ENCODE data around the gene KRTAP12-3. TPM values are rescaled to one million over a fixed set of nuclear protein-coding genes. Genes with fewer than 3 reads are reported as not detected.
"Not testable (repeated sequence)": the region's sequence is repeated elsewhere in the genome, so short reads cannot be mapped to it uniquely, and the experiment has no call there.

KRTAP12-3 gene
- total and polyA plus RNA-seq, 10 donors, result not detected

- no peaks in the 10 kb centered on the region for H3K36me3 ChIP-seq
- no peak within 1 kb of the TSS for H3K4me3 ChIP-seq
- TF ChIP-seq CTCF (IDR thresholded peaks at IDR 0.05 in 8 of 11, conservative IDR thresholded peaks at IDR 0.05 in 3 of 11), result no peak
- no peak for TF ChIP-seq POLR2A (IDR thresholded peaks at IDR 0.05)
- TF ChIP-seq POLR2AphosphoS5 (IDR thresholded peaks at IDR 0.05), result no peak
- 48 to 74% (median 67%) methylated on average over 12 to 21 of the region's 21 CpGs for WGBS, 5 donors
- DNase-seq, result no peak
- H3K4me1 ChIP-seq, result no peaks in the 10 kb centered on the region
- no peak within 1 kb of the TSS for H3K27ac ChIP-seq
- intact Hi-C loops (cut with DNase I; ENCODE audit: low total_unique reads), result no loop called here
- peaks cover 2 to 35% (median 22%) of the 10 kb centered on the region in 8 donors for H3K9me3 ChIP-seq
- H3K27me3 ChIP-seq (replicated peaks in 1 of 7), result peaks cover 0 to 46% (median 4%) of the 10 kb centered on the region in 7 donors
Observed at GRCh38 chr21:44637018-44637850, 20.5 kb upstream of the KRTAP12-3 start, which contains the start of gene KRTAP10-10. TSS of gene KRTAP10-10 (plus strand) at chr21:44637356. CDS start at chr21:44637418, 62 bp downstream.

- H3K9me3 ChIP-seq, result peaks cover under 1 to 30% (median 18%) of the 10 kb centered on the region in 8 donors
- 72 to 89% (median 77%) methylated on average over 9 to 12 of the region's 12 CpGs for WGBS, 5 donors
- DNase-seq; H3K4me1 ChIP-seq; intact Hi-C loops (cut with DNase I; ENCODE audit: low total_unique reads); H3K27ac ChIP-seq; H3K36me3 ChIP-seq; H3K4me3 ChIP-seq: not testable (repeated sequence)
- peaks cover 0 to 46% (median 4%) of the 10 kb centered on the region in 7 donors for H3K27me3 ChIP-seq (replicated peaks in 1 of 7)
Observed at GRCh38 chr21:44637851-44638348, 19.8 kb upstream of the KRTAP12-3 start.

- 71 to 82% (median 79%) methylated on average over 14 to 21 of the region's 21 CpGs for WGBS, 5 donors
- H3K4me1 ChIP-seq; intact Hi-C loops (cut with DNase I; ENCODE audit: low total_unique reads); H3K36me3 ChIP-seq; H3K27ac ChIP-seq; DNase-seq; H3K4me3 ChIP-seq: not testable (repeated sequence)
- Histone ChIP-seq H3K9me3 (peaks cover 0 to 30% (median 23%) of the 10 kb centered on the region in 8 donors), H3K27me3 (replicated peaks in 1 of 7) (peaks cover 0 to 46% (median 4%) of the 10 kb centered on the region in 7 donors)
Observed at GRCh38 chr21:44638506-44639330, 19.0 kb upstream of the KRTAP12-3 start.

GRCh38 chr21:44639331-44639655 is 18.4 kb upstream of the KRTAP12-3 start:
- peaks cover 0 to 34% (median 29%) of the 10 kb centered on the region in 8 donors for H3K9me3 ChIP-seq
- H3K27ac ChIP-seq, result no peak overlapping the region
- WGBS, 5 donors, result 80 to 91% (median 89%) methylated on average over 12 of the region's 12 CpGs
- TF ChIP-seq POLR2A (IDR thresholded peaks at IDR 0.05) (no peak), POLR2AphosphoS5 (IDR thresholded peaks at IDR 0.05) (no peak)
- no peaks in the 10 kb centered on the region for H3K4me1 ChIP-seq
- H3K27me3 ChIP-seq (replicated peaks in 1 of 7), result peaks cover 0 to 46% (median 4%) of the 10 kb centered on the region in 7 donors
- H3K4me3 ChIP-seq, result no peak overlapping the region
- intact Hi-C loops (cut with DNase I; ENCODE audit: low total_unique reads), result no loop called here
- DNase-seq, result no peak
- no peaks in the 10 kb centered on the region for H3K36me3 ChIP-seq

- Histone ChIP-seq H3K4me3 (no peak overlapping the region), H3K4me1 (no peaks in the 10 kb centered on the region), H3K9me3 (peaks cover 0 to 48% (median 43%) of the 10 kb centered on the region in 8 donors), H3K27ac (no peak overlapping the region), H3K27me3 (replicated peaks in 1 of 7) (peaks cover 0 to 41% (median 4%) of the 10 kb centered on the region in 7 donors), H3K36me3 (no peaks in the 10 kb centered on the region)
- WGBS, 5 donors, result 73 to 94% (median 84%) methylated on average over 5 of the region's 5 CpGs
- no peak for DNase-seq
- no peak for TF ChIP-seq POLR2AphosphoS5 (IDR thresholded peaks at IDR 0.05)
- no peak for TF ChIP-seq POLR2A (IDR thresholded peaks at IDR 0.05)
- TF ChIP-seq CTCF (IDR thresholded peaks at IDR 0.05 in 8 of 11, conservative IDR thresholded peaks at IDR 0.05 in 3 of 11), result no peak
- intact Hi-C loops (cut with DNase I; ENCODE audit: low total_unique reads), result no loop called here
Observed at GRCh38 chr21:44640761-44641160, 17.0 kb upstream of the KRTAP12-3 start.
